Effector CD8-positive, alpha-beta T cell (primary cell): ENCODE data around the gene CAB39L.
A peak's percentile ranks its signal among the peaks of the same experiment; 100 is the strongest.

Experiments used
- DNase-seq: peaks from one replicate; lab custom pipeline; 2025; lab: John Stamatoyannopoulos, UW
- total RNA-seq, 4 experiments: gene quantifications; one replicate each; lab custom pipeline; 2026; lab: John Stamatoyannopoulos, UW

Gene CAB39L
- 15.0 to 18.4 (median 16.6) reads per million in 4 experiments for total RNA-seq

GRCh38 chr13:49443704-49444523, at the start of gene CAB39L, which contains the start of gene SETDB2:
Gene CAB39L, minus strand, starts transcription at chr13:49444064. Its CDS starts 61,154 bp downstream, at chr13:49382910.
Gene SETDB2, plus strand, starts transcription at chr13:49444274. Its CDS starts 7,620 bp downstream, at chr13:49451894.
- peak; percentile 97 for DNase-seq

- no peak for DNase-seq
These were observed 44.7 kb upstream of the CAB39L start for GRCh38 chr13:49488563-49488962.

GRCh38 chr13:49481788-49482187, 37.9 kb upstream of the CAB39L start:
- no peak for DNase-seq

GRCh38 chr13:49476529-49476928, 32.7 kb upstream of the CAB39L start:
- no peak for DNase-seq

- DNase-seq, result no peak
These were observed 28.3 kb upstream of the CAB39L start for GRCh38 chr13:49472186-49472585.

- DNase-seq, result no peak
These were observed 22.5 kb upstream of the CAB39L start for GRCh38 chr13:49466292-49466838.

- no peak for DNase-seq
These were observed 20.9 kb upstream of the CAB39L start for GRCh38 chr13:49464621-49465325.

- no peak for DNase-seq
These were observed 20.2 kb upstream of the CAB39L start for GRCh38 chr13:49464085-49464484.

- no peak for DNase-seq
These were observed 15.7 kb upstream of the CAB39L start for GRCh38 chr13:49459580-49459979.

GRCh38 chr13:49457221-49457620, 13.4 kb upstream of the CAB39L start:
- DNase-seq, result no peak

- DNase-seq, result no peak
These were observed 12.3 kb upstream of the CAB39L start for GRCh38 chr13:49456156-49456555.

- DNase-seq, result no peak
These were observed 11.1 kb upstream of the CAB39L start for GRCh38 chr13:49455007-49455398.

- no peak for DNase-seq
These were observed 10.6 kb upstream of the CAB39L start for GRCh38 chr13:49454388-49455006.

GRCh38 chr13:49453465-49453864, 9.6 kb upstream of the CAB39L start:
- no peak for DNase-seq

GRCh38 chr13:49452725-49453457, 9.0 kb upstream of the CAB39L start:
- DNase-seq, result no peak

- DNase-seq, result no peak
These were observed 6.4 kb upstream of the CAB39L start for GRCh38 chr13:49450105-49450819.

- DNase-seq, result no peak
These were observed 4.9 kb upstream of the CAB39L start for GRCh38 chr13:49448753-49449152.

- no peak for DNase-seq
These were observed 2.6 kb upstream of the CAB39L start for GRCh38 chr13:49446473-49446872.

GRCh38 chr13:49444524-49445395, 896 bp upstream of the CAB39L start:
- DNase-seq, result no peak

GRCh38 chr13:49443357-49443703, 534 bp downstream of the CAB39L start:
- DNase-seq, result no peak
